ENCODE data around the gene IGFALS.

IGFALS gene

DNA sequence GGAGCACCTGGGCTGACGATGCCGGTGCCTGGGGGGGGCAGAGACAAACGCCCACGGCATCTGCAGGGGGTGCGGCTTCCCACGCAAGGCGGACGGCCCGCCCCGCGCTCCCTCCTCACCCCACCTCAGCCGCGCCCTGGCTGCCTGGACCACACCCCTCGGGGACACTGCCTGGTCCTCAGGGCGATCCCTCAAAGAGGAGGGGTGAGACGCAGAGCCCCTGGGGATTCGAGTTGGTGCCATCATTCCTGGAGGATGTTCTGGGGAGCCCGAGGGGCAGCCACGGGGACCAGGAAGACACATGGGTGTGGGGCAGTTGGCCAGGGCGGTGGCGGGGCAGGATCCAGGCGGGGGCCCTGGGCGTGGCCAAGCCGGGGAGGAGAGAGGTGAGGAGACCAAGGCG, 3.9 kb downstream of the IGFALS start:
- no peak for DNase-seq (ENCODE audit: insufficient read length, low spot score)
- no peak for TF ChIP-seq POLR2A (IDR thresholded peaks at IDR 0.05; ENCODE audit: low read depth, low read length)
- no peak for FAIRE-seq

DNA sequence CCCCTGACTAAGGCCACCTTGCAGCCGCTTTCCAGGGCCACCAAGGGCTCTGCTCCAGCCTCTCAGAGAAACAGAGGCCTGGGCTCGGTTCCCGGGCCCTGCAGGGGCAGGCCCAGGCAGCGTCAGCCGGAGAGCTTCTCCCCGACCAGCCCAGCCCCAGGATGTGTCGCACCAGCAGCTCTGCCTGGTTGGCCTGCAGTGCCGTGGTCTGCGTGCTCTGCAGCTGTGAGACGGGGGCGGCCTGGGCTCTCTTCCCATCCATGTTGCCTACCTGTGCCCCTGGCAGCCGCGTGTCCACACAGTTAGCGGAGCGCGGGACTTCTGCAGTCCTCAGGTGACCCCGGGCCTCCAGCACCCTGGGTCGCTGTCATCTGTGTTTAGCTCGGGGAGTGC, 4.8 kb downstream of the IGFALS start:
- TF ChIP-seq POLR2A (IDR thresholded peaks at IDR 0.05; ENCODE audit: low read depth, low read length): no peak
- FAIRE-seq (no peak), DNase-seq (ENCODE audit: insufficient read length, low spot score) (no peak)

DNA sequence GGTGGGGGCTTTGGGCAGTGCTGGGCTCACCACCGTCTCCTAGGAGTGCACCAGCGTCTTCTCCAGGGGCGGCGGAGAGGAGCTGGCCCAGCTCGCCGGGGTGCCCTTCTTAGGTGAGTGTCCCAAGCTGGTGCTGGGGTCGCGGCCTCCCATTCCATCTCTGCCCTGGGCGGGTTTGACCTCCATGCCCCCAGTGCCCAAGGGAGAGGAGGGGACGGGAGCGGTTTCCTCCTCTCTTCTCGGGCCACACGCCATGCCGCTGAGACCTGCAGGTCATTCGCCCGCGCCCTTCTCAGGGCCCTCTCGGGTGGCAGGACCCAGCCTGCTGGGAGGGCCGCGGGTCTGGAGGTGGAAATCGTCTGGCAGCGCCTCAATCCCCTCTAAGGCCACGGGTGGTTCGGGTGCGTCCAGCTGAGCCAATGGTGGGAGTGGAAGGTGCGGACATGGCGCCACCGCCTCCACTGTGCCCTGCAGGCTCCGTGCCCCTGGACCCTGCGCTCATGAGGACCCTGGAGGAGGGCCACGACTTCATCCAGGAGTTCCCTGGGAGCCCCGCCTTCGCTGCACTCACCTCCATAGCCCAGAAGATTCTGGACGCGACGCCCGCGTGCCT, 5.3 kb downstream of the IGFALS start:
- FAIRE-seq (no peak), DNase-seq (ENCODE audit: insufficient read length, low spot score) (no peak)
- TF ChIP-seq POLR2A (IDR thresholded peaks at IDR 0.05; ENCODE audit: low read depth, low read length): no peak

DNA sequence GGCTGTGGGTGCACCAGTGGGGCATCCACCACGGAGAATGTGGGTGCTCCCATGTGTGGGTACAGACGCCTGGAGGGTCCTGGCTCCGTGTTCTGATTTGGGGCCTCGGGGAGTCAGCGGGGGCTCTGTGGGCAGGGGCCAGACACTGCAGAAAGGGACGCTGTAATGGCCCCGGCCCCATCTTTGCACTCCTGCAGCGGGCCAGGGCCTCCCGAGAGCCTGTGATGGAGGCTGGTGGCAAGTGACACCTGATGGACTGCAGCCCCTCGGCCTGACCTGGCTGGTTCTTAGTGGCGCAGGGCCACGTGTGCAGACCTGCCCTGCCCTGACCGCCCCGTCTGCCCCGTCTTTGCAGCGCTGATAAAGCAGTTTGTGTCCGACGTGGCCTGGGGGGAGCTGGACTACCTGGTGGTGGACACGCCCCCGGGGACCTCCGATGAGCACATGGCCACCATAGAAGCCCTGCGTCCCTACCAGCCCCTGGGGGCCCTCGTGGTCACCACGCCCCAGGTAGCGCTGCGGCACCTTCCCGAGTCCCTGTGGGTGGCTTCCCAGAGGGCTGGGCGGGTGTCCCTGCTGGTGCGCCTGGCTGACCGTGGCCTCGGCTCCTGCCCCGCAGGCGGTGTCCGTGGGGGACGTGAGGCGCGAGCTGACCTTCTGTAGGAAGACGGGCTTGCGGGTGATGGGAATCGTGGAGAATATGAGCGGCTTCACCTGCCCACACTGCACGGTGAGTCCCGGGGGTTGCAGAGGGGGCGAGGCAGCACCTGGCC, 6.0 kb downstream of the IGFALS start:
- FAIRE-seq (no peak), DNase-seq (ENCODE audit: insufficient read length, low spot score) (no peak)

DNA sequence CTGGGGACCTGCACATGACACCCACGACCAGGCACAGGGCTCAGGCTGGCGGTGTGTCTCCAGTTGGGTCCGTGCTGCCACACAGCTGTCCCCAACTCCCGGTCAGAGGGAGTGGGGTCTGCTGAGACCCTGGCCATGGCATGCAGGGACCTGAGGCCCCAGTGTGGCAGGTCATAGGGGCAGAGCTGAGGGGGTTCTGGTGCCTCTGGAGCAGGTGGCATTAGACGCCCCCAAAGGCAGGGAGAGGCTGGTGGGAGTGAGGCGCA, 6.5 kb downstream of the IGFALS start:
- FAIRE-seq (no peak), DNase-seq (ENCODE audit: insufficient read length, low spot score) (no peak)
- TF ChIP-seq POLR2A (IDR thresholded peaks at IDR 0.05; ENCODE audit: low read depth, low read length): no peak

More for the DNA sequence above, 6.0 kb downstream of the IGFALS start:
- TF ChIP-seq POLR2A (IDR thresholded peaks at IDR 0.05; ENCODE audit: low read depth, low read length): no peak

DNA sequence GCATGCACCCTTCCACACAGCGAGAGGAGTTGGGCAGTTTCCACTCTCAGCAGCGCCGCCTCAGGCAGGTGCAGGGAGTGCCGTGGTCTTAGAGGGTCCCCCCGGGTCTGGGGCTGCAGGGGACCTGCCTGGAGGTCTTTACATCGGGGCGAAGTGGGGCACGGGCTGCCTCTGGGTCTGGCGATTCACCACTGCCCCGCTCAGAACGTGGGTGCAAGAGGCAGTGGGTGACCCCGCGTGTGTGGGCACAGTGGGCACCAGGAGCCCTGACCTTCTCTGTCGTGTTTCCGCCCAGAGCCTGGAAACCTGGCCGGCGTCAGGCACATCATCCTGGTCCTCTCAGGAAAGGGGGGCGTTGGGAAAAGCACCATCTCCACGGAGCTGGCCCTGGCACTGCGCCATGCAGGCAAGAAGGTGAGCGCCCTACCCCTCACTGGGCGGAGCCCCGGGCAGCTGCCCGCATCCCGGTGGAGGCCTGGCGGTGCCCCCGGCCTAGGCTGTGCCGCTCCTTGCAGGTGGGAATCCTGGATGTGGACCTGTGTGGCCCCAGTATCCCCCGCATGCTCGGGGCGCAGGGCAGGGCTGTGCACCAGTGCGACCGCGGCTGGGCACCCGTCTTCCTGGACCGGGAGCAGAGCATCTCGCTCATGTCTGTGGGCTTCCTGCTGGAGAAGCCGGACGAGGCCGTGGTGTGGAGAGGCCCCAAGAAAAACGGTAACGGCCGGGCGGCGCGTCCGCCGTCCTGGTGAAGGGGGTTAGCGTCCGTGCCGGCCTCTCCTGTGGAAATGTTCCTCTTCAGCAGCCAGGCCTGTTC, 7.1 kb downstream of the IGFALS start:
- FAIRE-seq: no peak
- DNase-seq (ENCODE audit: insufficient read length, low spot score): no peak
- no peak for TF ChIP-seq POLR2A (IDR thresholded peaks at IDR 0.05; ENCODE audit: low read depth, low read length)

DNA sequence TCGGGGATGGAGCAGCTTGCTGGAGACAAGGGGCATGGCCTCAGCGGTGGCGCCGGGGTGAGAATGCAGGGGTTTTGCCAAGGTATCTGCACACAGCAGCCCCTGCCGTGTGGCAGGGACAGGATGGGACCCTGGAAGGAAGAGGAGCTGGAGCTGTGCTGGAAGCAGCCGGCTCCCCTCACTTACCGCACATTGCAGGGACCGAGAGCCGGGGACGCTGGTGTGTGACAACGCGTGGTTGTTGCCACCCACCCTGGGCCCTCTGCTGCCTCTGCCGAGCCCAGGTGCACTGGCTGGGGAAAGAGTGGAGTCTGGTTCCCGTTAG, 7.7 kb downstream of the IGFALS start:
- no peak for FAIRE-seq
- no peak for TF ChIP-seq POLR2A (IDR thresholded peaks at IDR 0.05; ENCODE audit: low read depth, low read length)
- DNase-seq (ENCODE audit: insufficient read length, low spot score): no peak

DNA sequence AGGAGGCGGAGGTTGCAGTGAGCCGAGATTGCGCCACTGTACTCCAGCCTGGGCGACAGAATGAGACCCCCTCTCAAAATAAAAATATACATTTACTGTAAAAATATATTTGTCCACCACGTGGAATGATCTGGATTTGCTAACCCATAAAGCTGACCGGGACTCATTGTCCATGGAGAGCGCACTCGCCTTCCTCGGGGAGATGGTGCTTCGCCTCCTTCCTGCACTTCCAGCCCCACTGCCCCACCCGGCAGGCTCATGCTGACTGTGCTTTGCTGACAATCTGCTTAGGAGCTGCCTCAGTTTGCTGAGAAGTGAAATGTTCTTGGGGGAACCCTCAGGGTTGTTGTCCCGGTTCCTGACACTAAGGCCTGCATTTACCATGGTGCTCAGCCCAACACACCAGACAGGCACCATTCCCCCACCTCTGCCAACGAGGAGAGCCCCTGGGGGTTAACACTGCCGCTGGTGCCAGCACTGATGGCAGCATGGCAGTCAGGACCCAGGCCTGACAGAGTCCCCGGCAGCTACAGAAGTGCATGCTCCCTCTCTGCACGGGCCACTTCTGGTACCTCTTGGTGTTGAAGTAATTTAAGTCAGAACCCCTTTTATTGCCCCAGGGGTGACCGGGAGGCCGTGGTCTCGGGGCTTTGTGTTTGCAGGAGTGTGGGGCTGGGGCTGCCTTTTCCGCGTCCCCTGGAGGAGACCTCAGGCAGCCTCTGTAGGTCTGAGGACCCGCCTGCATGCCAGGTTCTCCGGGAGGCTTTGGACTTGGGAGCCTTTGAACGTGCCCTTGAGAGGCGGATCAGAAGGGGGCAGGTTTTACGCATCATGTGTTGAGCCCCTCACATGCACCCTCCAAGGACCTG, 8.3 kb downstream of the IGFALS start:
- DNase-seq (ENCODE audit: insufficient read length, low spot score) (no peak), FAIRE-seq (no peak)
- TF ChIP-seq POLR2A (IDR thresholded peaks at IDR 0.05; ENCODE audit: low read depth, low read length): no peak

DNA sequence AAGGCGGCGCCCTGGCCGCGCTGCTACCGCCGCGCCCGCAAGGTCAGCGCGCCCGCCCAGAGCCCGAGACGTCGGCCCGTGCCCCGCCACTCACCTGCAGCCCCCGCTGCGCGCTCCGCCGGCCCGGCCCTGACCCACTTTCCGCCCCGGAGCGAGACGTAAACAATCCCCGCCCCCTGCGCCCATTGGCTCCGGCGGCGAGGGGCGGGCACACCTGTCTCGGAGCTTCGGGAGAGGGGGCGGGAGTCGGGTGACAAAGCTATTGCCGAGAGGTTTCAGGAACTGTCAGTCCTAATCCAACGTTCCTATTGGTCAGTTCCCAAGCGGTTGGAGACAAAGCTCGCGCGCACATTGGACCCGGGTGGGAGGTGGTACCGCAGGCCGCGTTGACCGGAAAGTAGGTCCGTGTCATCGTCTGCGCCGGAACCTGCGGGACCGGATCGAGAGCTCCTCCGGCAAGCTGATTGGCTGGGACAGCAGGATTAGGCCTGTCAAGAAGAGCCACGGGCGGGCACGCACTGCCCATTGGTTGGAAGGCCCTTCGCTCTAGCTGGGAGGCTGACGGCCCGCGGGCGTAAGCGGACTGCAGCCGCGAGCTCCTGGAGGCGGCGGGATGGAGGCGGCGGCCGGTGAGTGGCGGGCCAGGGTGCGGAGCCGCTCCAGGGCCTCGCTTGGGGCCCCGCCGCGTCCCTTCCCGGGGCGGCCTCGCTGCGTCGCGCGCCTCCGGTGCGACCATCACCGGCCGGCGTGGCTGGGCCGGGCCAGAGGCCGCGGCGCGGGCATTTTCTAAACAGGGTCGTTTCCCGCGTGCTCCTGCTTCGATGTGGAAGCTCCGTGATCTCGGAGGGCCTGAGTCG, 10.9 kb downstream of the IGFALS start, which contains the start of the genes NUBP2 and SPSB3:
NUBP2 (plus strand) TSS at position 553 of the 857 bp plus-strand sequence; CDS start at position 614, 61 bp downstream.
SPSB3 (minus strand) TSS at position 164 of the 857 bp plus-strand sequence. CDS start 1,088 bp downstream, outside the sequence.
- peak; percentile 78 for TF ChIP-seq POLR2A (IDR thresholded peaks at IDR 0.05; ENCODE audit: low read depth, low read length)
- FAIRE-seq (peak; percentile 97), DNase-seq (ENCODE audit: insufficient read length, low spot score) (peak; percentile 100)

DNA sequence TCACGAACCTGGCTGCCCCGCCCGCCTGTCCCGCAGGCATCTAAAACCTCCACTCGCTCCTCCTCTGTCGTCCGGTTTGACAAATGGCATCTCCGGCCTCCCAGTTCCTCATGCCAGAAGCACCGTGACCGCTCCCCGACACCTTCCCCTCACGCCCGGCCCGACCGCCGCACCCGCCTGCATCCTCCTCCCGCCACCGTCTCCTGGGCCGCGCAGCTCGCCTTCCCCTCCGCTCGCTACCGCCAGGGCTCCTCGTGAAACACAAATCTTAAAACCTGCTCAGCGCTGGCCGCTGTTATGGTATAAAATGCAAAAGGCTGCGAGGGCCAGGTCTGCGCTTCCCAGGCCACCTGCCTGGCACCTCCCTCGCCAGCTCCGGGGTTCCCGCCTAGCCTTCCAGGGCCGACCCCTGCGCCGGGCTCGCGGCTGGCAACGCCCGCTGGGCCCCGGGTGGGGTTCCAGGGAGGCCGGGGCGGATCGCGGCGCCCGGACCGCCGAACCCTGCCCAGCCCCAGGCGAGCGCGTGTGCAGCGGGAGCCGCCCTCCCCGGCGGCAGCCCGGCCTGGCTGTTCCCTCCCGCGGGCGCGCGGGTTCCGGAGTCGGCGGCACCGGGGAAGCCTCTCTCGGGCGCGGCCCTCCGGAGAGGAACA, 11.6 kb downstream of the IGFALS start:
- TF ChIP-seq POLR2A (IDR thresholded peaks at IDR 0.05; ENCODE audit: low read depth, low read length): no peak
- peak; percentile 51 for DNase-seq (ENCODE audit: insufficient read length, low spot score)
- FAIRE-seq: no peak

DNA sequence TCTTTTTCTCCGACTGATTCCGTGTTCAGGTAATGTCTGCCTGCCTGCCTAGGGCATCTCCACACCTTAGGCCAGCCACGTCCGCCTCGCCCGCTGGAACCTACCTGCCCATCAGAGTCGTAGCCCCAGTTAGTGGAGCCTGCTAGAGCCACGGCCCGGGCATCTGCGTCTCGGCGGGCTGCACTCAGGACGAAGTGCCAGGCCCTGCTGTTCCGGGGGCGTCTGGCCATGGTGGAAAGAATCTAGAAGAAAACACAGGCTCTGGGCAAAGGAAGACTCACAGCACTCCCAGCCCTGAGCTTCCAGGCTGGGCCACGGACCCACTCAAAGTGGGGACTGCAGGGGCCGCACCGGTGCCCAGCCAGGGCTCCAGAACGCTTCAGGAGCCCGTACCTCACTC, 12.3 kb downstream of the IGFALS start:
- DNase-seq (ENCODE audit: insufficient read length, low spot score) (no peak), FAIRE-seq (no peak)
- no peak for TF ChIP-seq POLR2A (IDR thresholded peaks at IDR 0.05; ENCODE audit: low read depth, low read length)

DNA sequence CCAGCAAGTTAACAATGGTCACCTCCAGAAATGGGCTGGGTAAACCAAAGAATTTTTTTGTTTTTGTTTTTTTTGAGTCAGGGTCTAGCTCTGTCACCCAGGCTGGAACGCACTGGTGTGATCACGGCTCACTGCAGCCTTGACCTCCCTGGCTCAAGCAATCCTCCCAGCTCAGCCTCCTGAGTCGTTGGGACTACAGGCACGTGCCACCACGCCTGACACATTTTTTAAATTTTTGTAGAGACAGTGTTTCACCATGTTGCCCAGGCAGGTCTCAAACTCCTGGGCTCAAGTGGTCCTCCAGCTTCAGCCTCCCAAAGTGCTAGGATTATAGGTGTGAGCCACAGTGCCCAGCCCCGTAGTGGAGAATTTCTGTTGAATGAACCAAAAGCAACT, 12.8 kb downstream of the IGFALS start:
- FAIRE-seq (no peak), DNase-seq (ENCODE audit: insufficient read length, low spot score) (no peak)
- TF ChIP-seq POLR2A (IDR thresholded peaks at IDR 0.05; ENCODE audit: low read depth, low read length): no peak

Data from H54 (cell line).